Stimulated activated CD4-positive, alpha-beta T cell treated with anti-CD3 and anti-CD28 coated beads, Interleukin-4, amount 100 ng/mL, for 24 hours (primary cell): Measurements from ENCODE around the gene DTYMK.

Source experiments
- DNase-seq: peaks from one replicate; pipeline ENCODE4 v3.0.0-alpha.2; 2020

Gene DTYMK

DNA sequence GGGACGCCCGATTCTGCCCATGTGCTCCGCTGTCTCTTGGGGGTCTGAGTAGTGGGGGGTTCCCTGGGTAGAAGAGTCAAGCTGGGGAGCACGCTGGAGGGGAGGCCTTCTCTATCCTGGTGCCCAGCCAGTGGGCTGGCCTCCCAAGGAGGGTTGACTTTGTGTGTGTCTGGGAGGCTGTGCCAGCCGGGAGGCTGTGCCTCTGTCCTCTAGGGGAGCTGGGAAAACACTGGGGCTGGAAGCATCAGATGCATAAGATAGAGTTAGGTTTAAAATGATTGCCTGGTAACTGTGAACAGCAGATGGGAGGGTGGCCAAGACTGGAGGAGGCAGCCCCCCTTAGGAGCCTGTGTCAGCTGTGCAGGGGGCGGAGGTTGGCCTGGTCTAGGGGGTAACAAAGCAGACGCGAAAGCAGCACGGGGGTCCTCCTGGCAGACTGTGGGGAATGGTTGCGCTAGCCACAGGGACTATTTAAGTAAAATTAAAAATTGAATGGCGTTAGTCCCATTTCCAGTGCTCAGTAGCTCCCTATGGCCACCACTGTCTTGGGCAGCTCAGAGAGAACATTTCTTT is 16.5 kb upstream of the DTYMK start:
- DNase-seq = no peak

DNA sequence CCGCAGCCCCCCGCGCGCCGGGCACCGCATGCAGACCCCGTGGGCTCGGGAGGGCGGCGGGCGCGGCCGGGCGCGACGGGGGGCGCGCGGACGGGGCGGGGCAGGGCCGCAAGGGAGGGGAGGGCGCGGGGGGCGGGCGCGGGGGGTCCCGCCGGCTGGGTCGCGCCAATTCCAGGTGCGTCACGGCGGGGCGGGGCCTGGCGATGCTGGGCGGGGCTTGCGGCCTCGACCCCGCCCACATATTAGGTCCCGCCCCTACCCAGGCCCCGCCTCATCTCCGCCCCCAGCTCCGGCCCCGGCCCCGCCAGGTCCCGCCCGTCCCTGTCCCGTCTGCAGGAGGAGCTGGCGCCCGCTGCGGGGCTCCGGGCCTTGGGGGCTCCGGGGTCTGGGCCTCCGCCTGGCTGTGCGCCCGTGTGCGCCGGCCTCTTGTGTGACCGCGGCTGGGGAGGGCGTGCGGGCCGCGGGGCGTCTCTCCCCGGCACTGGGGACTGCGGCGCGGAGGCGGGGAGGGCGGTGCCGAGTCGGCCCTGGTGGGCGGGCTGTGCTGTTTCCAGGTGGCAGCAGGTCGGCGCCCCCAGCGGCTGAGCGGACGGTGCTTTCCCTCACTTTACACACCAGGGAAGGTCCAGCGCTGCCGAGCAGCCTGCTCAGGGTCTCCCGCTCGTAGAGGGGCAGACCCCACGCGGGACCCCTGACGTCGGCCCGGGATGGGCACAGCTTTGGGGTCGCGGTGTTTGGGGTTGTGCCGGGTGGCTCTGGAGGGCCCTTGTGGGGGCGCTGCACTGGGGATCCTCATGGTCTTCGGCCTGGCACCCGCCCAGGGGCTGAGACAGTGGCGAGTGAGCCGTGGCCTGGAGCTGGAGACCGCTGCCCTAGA is 15.8 kb upstream of the DTYMK start:
- peak; percentile 89 for DNase-seq

DNA sequence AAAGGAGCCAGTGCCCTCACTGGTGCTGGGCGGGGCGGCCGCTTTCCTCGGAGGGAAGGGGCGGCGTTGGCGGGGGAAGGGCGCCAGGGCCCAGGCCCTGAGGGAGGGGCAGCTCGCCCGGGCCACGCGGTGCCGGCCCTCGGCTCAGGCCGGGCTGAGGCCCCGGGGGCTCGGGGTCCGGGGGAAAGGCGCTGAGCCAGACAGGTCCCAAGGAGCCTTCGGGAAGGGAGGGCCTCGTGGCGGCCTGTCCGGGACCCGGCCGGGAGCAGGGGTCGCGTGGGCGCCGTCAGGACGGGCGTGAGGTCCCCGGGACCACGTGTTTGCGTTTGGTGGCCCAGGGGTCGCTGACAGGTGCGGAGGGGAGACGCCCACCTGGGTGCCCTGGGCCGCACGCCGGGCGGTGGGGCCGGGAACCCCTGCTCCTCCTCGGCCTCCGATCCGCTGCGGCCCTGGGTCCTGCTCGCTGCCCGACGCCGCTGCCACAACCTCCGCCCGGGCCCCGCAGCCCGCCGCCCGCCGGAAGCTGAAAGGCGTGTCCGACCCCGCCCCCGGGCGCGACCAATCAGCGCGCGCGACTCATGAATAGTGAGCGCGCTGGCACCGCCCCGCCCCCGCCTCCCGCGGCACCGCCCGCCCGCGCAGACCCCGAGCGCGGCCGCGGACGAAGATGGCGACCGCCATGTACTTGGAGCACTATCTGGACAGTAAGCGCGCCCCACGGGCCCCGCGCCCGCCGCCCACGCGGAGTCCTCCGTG is 15.0 kb upstream of the DTYMK start, which contains the start of gene ING5:
ING5 (plus strand) TSS at position 641 of the 756 bp plus-strand sequence; CDS start at position 668, 27 bp downstream.
- peak; percentile 97 for DNase-seq

DNA sequence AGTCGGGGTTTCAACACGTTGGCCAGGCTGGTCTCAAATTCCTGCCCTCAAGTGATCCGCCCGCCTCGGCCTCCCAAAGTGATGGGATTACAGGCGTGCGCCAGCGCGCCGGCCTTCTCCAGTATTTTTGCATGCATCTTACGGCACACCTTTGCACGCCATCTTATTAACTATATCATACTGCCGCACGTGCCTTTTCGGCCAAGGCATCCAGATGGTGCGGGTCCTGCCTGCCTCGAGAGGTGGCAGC is 14.5 kb upstream of the DTYMK start:
- no peak for DNase-seq

- no peak for DNase-seq
These were observed 9.0 kb upstream of the DTYMK start for GRCh38 chr2:241695651-241696050.

- no peak for DNase-seq
These were observed 5.8 kb upstream of the DTYMK start for GRCh38 chr2:241692448-241692847.

DNA sequence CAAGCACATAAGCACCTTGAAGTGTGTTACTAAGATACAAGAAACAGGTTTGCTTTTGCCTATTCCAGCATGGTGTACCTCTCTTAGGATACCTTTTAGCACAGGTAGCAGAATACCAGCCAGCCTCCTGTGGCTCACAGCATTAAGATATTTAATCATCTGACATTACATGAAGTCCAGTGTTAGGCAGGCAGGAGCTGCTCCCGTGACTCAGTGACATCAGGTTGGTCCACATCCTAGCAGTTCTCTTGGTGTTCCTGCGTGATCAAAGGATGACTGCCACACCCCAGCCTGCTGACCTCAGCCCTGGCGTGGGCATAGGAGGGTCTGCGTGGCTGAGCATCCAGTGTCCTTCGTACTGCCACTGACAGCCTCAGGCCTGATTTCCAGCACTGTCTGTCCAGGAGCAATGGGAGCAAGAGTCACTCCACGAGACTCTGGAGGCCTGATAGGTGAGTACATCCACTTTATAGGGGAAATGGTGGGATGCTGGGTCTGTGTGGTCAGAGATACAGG is 3.6 kb upstream of the DTYMK start:
- DNase-seq = no peak

DNA sequence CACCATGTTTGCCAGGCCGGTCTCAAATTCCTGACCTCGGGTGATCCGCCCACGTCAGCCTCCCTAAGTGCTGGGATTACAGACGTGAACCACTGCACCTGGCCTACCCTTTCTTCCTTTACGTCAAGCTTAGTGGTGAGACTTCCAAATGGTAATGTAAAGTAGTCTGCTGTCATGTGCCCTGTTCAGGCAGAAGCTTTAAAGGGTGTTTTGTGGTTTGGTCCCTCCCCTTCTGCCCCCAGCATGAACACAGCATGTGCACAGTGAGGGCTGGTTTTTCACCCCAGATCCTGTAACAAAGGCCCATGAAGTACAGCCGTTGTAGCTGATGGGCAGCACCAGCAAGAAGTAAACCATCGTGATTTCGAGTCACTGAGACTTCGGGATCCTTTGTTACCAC is 2.7 kb upstream of the DTYMK start:
- DNase-seq = no peak

GRCh38 chr2:241686324-241686649 is 328 bp downstream of the DTYMK start:
- DNase-seq = peak; percentile 19

GRCh38 chr2:241680827-241681599 is 5.6 kb downstream of the DTYMK start:
- no peak for DNase-seq

DNA sequence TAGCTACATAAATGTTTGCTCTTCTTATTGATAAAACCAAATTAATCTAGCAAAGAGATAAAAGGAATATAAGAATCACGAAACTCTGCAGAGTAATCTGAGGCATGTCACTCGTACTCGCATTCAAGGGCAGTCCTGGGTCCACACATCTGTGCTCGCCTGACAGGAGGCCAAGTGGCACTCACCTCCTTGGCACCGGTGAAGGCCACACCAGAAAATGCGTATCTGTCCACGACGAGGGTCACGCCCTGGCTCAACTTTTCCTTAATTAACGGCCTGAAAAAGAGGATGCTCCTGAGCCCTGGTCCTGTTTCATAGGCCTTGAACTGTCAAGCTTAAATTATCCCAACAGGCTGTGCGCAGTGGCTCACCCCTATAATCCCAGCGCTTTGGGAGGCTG is 6.6 kb downstream of the DTYMK start:
- no peak for DNase-seq

DNA sequence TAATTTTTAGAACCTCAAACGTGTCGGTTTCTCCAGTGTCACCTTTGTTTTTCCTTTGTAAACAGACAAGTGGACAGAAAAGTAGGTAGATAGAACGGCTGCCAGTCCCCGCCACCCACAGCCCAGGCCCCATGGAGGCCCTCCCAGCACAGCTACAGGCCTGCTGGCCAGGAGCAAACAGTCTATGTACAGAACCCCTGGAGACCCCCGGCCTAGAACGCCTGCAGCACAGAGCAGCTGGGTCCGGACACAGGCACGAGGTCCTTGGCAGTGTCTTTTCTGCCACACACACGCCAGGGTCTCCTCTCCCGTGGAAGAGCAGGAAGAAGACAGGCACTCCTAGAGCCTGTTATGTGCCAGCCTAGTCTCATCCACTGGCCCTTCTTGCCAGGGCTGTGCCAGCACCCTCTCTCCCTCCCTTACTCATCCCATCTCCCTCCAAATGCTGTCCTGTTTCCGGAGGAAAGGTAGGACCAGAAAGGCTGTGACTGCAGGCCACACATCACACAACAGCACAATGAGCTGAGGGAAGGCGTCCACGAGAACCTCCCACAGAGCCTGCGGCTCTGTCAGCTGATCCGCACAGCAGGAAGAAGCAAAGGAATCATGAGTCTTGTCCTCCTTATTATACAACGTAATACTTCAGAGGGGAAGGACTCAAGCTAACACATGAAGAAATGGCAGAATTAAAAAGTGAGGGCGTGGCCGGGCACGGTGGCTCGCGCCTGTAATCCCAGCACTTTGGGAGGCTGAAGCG is 7.7 kb downstream of the DTYMK start:
- no peak for DNase-seq

DNA sequence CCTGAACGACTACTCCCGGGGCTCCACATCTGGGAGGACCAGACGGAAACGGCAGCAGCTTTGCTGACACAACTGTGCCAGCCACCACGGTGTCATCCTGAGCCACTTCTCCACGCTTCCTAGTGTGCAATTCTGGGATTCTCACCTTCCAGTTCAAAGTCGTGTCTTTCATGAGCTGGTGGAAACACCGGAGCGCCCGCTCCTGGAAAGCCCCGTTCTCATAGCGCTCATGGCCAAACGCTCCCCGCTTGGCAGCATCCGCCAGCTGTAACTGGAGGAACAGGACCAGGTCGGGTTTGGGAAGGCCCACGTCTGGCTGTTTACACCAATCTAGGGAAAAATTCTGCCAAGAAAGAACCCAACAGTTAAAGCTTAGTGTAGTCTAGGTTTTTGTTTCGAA is 8.3 kb downstream of the DTYMK start:
- DNase-seq = no peak

GRCh38 chr2:241677392-241677791 is 9.2 kb downstream of the DTYMK start:
- DNase-seq = no peak

GRCh38 chr2:241676665-241677064 is 9.9 kb downstream of the DTYMK start:
- no peak for DNase-seq

- no peak for DNase-seq
These were observed 10.7 kb downstream of the DTYMK start for GRCh38 chr2:241675885-241676284.

DNA sequence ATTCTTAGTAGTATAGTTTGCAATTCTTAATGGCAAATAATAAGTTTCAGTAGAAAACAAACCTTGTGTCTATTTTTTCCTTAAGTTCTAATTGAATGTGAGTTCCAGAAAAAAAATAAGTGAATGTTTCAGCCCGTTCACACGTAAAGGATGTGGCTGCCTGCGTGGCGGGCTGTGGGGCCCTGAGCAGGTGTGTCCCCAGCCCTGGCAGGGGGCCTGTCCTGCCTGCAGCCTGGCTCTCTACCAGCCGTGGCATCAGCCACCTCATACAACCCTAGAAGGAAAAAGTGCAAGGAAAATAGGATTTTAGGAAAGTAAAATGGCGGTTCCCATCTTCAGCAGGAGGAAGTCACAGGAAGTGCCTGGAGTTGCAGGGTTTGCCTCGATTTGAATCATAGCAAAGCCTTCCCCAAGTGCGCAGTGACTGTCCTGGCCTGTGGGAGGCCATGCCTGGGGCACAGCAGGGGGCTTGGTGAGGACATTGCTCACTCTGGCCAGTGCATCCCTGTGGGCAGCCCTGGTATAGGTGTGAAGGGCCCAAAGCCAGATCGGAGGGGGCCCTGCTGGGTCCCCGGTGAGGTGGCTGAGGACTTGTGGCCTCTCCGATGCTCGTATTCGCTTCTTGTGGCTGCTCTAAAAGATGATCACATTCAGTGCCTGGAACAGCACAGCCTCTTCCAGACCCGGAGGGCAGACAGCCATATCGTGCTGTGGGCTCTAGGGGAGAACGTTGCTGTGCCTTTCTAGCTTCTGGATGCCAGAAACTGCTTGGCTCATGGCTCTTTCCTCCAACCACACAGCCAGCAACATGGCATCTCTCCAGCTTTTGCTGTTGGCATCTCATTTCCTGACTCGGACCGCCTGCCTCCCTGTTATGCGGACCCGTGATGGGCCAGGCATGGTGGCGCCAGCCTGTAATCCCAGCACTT is 12.6 kb downstream of the DTYMK start:
- no peak for DNase-seq

DNA sequence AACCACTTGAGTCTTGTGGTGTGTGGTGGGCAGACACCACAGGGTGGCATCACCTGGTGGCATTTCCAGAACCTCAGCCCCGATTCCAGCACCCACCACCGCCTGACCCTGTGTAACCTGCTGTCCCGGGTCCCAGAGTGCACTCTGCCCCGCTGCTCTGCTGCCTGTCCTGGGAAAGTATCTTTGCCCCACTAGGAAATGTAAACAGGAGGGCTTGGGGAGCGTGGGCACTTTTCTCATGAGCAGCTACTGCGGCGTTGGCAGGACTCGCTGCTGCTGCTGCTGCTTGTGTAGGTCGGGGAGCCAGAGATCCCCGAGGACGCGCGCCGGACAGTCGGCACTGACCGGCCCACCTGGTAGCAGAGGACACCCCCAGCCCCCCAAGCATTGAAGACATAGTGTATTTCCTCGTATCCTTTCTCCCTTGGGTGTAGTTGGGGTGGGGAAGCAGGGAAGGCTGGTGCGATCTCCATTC is 13.4 kb downstream of the DTYMK start:
- DNase-seq = no peak

GRCh38 chr2:241672243-241673188 is 14.1 kb downstream of the DTYMK start:
- DNase-seq = no peak
